Fibroblast of skin of back (primary cell): ENCODE results near the gene ZNF804B. TPM values are rescaled to one million over a fixed set of nuclear protein-coding genes. Genes with fewer than 3 reads are reported as not detected.

Source experiments
- DNase-seq: peaks from one replicate; pipeline ENCODE4 v3.0.0-alpha.2; 2013
- polyA plus RNA-seq, 2 experiments: library from polyadenylated mRNA; unstranded; fragments of 120-200 nt; gene quantifications; one replicate each; pipeline ENCODE4 v1.2.1, GENCODE V29; 2013; ENCODE audit not compliant: insufficient read length in 2 of 2

ZNF804B gene
- polyA plus RNA-seq (2013, experiment 1 of 2; ENCODE audit: insufficient read length), result not detected
- polyA plus RNA-seq (2013, experiment 2 of 2; ENCODE audit: insufficient read length), result not detected

DNA sequence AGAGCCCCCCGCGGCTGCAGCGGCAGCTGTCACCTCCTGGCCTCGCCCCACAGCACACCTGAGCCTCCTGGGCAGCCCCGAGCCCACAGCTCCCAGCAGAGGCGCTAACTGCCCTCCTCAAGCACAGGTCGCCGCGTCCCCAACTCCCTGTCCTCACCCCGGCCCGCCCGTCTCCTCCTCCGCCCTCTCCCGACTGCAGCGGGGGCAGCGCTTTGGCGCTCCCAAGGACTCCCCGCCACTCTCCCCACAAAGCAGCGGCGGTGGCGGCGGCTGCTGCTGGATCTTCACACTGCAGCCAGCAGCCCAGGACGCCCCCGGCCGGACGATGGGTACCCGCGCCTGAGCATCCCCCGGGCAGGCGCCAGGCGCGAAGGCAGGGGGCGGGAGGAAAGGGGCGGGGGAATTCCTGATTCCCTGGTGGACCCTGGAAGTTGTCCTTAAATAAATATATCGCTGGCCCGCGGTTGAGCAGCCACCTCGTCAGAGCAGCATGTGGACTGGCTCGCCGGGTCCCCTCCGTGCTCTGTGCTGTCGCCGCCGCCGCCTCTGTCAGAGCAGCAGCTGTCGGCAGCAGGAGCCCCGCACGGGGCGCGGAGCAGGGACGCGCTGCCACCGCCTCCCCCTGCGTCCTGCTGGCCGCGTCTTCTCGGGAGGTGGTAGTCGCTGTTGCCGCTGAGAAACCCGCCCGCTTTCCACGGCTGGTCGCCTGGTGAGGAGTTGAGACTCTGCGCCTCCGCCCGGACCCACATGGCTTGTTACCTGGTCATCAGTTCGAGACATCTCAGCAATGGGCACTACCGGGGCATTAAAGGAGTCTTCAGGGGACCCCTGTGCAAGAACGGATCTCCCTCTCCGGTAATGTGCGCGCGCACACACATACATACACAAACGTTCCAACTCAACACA is at the start of gene ZNF804B:
ZNF804B (plus strand) TSS at position 471 of the 906 bp plus-strand sequence; CDS start at position 748, 277 bp downstream.
- DNase-seq, result peak; percentile 3

DNA sequence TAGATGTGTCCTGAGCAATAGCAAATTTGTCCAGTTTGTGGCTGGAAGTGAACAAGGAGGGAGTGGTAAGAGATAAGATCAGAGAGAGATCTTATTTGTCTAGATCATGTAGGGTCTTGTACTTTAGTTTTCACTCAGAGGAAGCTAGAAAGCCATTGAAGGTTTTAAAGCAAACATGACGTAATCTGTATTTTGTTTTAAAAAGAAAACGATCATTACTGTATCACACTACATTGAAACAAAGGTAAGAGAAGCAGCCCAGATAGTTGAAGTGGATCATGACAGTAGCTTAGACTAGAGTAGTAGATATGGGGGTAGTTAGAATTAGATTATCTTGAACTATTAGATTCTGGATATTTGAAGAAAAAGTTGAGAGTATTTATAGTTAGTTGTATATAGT is 23.6 kb upstream of the ZNF804B start:
- no peak for DNase-seq

DNA sequence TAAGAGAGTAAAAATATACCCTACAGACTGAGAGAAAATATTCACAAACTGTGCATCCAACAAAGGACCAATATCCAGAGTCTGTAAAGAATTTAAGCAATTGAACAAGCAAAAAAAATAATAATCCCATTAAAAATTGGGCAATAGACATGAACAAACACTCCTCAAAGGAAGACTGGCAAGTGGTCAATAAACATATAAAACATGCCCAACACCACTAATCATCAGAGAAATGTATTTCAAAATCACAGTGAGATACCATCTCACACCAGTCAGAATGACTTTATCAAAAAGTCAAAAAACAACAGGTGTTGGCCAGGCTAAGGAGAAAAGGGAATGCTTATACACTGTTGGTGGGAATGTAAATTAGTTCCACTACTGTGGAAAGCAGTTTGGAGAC is 21.9 kb upstream of the ZNF804B start:
- no peak for DNase-seq

DNA sequence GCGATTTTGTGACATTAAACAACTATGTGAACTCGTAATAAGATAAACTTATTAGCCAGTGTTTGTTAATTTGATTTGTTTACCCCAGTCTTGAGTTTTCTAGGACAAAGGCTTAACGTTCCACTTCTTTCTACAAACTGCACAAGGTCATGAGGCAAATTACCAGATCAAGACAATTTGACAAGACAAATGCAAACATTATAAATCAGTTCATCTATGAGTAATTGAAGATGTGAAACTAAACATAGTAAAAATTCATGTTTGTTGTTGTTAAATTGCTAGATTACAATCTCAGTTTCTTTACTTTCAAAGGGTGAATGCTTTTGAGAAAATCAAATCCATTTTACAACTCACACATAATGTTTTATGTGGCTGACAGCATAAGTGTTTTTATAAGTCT is 13.4 kb upstream of the ZNF804B start:
- no peak for DNase-seq

DNA sequence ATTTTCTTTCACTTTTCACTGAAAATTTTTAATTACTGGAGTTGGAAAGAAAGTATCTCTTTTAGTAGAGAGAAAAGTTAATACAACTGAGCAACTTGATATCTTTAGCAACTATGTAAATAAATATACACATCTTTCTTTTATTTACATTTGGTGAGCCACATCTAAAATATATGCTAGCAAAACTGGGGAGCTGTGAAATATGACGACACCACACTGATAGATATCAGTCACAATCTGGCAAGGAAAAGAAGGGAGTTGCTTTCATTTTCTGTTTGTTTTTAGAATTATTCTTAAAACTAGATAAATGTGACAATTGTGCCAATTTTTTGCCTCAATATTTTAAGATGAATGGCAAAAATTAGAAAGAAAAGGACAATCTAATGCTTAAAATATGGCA is 2.7 kb upstream of the ZNF804B start:
- no peak for DNase-seq

DNA sequence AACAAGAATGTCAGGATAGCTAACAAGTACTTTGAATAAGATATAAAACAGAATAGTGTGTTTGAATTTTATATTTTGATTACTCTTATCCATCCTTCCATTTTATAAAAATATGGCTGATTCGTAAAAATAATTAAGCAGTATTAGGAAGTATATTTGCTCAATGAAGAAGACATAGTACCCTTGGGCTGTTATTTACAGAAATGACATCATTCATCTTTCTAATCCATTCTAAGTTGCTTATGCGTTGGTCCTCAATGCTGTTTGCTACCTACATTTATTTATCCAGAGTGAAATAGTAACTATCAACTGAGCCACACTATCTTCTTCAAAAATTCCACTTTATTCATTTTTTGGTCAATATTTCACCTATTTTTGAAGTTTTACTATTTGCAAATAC is 2.1 kb upstream of the ZNF804B start:
- DNase-seq, result no peak

DNA sequence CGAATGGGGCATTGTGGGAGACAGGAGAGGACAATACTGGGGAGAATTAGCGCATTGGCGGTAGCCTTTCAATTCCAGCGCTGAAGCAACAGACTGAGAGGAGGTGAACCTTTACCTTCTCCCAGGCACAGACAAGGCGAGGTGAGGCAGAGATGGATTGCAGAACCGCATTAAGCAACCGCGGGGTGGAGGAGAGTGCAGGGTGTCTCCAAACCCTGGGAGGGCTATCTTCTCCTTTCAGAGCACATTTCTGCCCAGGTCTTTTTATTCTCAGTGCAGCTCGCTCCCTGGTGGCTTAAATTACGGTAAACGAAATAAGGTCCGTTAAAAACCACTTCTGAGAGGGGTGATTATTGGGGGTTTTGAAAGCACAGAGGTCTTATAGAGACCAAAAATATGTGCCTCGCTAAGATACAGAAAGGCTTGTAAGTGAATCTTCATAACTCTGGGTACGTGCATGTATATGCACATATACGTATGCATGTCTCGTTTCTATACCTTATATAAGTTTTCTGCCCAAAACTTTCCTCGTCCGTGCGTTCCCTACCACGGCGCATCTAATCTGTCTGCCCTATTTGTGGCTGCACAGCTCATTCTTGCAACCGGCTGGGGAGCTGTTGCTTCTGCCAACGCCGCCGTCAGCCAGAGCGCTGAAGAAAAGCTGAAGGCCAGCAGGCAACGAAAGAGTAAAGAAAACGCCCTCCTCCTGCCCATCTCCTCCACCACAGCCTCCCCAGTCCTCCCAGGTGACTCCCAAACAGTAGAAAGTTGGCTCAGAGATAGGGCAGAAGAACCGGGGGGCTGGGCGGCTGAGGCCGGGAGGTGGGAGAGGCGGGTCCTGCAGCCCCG is 895 bp upstream of the ZNF804B start:
- DNase-seq, result peak; percentile 36

DNA sequence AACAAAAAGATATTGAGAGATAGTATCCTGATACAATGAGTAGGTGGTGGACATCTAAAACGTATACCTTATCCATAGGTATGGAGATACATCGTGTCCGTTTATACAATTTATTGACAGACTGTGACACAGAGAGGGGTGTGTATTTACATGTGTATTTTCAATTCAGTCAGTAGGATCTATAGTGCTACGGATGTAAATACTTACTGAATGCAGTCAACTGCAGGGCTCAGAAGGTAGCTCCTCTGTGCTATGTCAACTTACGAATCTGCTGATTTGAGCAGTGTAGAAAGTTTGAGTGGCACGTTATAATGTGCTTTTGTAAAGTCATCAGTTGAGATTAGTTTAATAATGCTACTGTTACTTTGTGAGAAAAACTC is 626 bp downstream of the ZNF804B start:
- DNase-seq, result no peak

DNA sequence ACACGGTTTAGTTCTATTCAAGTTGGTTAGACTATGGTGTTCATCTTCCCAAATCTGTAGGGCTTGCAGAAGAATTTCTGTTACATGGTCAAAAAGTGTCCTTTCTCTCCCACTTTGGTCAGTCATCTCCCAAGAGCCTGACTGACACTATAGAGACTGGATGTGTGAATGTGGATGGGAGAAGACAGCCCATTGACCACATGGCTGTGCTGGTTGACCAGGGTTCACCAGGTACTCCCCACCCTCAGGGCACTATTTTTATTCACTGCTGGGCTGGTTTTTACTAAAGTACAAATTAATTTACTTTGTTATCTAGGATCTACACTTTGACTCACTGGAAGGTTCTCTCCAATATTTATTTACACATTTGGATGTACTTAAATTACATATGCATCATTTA is 2.3 kb downstream of the ZNF804B start:
- DNase-seq, result no peak

DNA sequence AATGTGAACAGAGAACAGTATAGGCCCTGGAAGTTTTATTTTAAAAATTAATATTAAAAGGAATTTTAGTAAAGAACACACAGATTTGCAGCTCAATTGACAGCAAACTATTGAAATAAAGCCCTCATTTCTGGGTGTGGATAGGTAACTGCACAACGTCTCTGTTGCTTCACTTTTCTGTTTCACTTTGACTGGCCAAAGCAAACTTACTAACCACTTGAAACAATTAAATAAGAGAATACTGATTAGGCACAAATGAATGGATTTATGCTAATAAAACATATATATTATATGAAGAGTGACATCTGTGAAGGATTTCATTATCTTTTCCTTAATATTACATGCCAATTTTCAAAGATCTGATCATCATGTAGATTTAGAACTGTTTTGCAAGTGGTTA is 11.9 kb downstream of the ZNF804B start:
- no peak for DNase-seq

DNA sequence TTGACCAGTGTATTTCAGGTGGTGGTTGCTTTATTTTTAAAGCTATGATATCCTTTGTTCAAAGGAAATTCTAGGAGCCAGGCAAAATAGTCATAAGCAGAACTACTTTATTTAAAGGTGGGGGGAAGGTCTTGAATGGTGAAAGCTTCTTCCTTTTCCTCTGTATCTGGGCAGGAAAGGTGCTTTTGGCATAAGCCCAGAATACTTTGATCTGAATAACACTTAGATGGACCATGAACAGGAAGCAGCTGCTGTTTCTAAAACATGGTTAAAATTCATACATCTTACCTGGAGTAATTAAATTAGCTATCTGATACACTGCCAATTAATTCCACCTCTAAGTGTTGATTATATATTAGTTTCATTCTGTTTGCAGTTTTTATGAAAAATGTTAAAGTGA is 13.3 kb downstream of the ZNF804B start:
- DNase-seq, result no peak

DNA sequence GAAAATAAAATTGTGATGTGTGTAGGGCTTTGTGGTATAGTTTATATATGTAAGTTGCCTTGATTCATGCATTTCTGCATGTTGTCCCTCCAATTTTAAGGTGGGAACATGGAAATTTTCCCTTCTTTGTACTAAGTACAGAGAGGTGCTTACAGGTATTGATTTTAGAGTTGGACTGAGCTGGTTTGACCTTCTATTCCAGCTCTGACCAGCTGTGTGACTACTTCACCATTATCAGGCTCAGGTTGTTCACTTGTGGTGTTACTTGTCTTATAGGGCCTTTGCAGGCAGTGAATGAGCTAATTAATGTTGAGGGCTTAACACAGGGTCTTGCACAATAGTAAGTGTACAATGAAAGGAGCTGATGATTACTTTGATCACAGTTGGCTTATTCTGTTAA is 16.3 kb downstream of the ZNF804B start:
- DNase-seq, result no peak

DNA sequence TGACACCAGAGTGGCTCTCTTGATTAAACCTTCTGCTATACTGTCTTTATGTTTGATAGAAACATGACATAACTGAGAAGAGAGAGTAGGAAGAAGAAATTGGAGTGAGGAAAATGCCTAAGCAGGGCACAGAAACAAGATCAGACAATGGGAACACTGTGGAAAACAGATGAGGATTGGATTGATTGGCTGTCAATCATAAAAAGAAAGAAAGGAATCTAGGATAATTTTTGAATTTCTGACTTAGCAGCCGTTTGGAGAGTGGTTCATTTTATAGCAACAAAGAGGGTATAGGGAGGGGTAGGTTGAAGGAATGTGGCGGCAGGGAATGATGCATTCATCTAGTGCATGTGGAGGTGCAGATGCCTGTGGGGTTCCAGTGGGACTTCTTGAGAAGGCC is 28.3 kb downstream of the ZNF804B start:
- no peak for DNase-seq

DNA sequence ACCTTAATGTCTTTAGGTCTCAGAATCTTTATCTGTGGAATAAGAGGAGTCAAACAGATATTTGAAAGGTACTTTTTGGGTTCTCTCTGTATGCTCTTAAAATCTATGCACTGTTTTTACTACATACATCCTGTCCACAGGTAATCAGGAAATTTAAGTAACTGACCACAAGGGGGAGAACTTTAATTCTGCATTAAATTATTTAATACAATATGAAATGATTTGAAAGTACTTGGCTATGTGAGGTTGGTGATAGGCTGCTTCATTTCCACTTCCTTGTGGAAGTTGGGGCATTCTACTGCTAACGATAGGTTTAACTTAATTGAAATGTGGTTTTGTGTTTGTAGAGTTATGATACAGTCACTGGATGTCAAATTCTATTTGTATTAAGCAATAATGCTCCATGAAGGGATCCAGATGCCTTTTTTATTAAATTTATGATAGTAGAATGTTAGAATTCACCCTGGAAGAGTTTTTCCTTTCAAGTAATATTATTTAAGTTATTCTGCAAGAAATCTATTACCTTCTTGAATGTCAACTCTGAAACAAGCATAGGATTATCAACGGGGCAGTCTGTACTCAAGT is 30.1 kb downstream of the ZNF804B start:
- peak; percentile 21 for DNase-seq

DNA sequence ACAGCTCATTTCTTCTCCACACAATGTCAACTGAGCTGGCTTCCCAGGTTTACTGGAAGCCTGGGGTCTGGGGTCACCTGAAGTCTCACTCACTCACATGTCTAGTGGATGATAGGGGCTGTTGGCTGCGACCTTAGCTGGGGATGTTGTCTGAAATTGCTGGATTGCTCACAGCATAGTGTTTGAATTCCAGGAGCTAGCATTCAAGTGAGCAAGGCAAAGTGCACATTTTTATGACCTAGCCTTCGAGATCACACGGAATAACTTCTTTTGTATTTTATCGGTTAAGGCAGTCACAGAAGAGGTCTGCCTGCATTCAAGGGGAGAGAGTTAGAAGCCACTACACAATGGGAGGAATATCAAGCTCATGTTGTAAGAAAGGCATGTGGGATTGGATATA is 32.4 kb downstream of the ZNF804B start:
- DNase-seq, result no peak

DNA sequence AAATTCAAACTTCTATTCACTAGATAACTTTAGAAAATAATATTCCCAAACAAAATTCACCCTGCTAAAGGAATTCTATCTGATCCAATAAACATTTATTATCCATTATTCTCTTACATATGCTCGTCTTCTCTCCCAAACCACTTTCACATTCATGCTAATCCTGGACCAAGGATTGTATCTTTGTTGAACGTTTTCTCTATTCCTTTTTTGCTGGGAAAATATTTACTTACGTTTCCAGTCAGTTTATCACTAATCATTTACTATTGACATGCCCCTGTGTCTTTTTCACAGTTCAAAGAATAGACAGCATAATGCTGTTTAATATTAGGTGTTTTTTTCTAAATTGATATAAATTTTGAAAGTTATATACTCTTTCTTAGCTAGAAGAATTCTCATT is 32.9 kb downstream of the ZNF804B start:
- no peak for DNase-seq

DNA sequence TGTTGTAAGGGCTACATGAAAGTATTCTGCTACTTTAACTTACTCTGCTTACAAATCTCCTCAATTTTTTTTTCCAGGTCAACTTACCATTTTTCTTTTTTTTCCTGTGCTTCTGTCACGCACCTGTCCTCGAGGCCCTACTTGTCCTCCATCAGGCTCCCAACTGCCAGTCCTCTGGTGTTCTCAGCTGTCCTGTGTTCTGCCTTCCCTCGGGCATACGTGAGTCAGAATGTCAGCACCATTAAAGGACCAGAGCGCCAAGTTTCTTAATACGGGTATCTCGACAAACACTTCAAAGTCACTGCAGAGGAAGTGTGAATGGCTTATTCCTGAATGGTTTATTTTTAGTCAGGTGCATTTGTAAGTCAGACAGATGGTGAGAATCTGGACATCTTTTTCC is 36.1 kb downstream of the ZNF804B start, which contains the start of gene TEX47:
TEX47 (minus strand) TSS at position 185 of the 400 bp plus-strand sequence. CDS start 795 bp downstream, outside the sequence.
- DNase-seq, result no peak

DNA sequence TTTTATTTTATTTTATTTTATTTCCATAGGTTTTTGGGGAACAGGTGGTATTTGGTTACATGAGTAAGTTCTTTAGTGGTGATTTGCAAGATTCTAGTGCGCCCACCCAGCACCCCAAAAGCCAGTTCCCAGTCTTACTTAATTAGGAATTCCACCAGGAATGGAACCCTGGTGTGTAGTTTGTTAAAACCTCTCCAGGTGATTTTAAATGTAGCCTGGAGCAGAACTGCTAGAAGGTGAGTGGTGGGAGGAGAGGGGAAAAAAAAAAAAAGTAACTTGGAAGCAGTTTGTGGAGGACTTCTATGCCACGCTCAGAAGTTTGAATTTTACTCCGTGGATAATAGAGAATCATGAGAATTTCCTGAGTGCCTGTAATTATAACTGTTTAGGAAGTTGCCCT is 41.5 kb downstream of the ZNF804B start:
- no peak for DNase-seq

DNA sequence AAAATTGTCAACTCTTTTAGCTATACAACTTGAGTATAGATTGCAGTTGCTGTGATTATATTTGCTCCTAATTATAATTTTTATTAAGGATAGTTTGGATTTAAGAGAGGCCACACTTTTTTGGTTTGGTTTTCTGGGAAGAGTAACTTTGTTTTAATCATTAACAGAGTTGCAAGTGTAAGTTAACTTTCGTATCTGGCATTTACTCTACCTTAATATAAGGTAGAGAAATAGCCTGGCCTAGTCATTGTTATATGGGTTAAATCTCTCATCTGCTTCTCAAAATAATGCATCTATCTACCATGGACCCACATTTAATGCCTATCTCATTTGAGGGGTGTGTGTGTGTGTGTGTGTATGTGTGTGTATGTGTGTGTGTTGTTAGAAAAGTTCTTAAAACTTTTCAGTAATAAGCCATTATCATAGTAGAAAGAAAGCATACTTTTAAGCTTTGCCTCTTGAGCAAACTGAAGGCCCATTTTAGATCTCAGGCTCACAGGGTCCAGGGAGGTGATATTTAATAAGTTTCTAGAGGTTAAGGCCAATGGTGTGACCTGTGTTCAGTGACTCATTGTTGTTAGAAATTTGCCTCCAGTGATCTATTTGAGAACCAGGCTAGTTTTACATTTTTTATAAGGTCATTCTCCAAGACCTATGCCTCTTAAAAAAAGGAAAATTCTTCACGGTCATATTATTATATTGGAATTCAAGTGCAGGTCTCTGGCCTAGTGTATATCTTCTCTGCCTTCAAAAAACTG is 47.0 kb downstream of the ZNF804B start:
- no peak for DNase-seq

DNA sequence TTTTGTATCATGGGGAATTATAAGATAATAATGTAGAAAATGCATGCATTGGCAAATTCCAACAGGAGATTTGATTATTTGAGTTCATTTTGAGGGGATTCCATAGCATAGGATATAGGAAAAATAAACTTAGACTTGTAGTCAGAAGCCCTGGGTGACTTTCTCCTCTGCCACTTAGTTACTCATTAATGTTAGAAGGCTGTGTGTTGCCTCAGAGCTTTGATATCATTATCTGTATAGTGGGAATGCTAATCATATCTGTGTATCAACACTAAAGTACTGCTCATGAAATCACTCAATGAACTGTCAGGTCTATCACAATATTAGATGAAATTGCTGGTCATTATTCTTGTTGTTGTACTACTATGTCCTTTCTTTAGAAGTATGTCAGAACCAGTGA is 59.1 kb downstream of the ZNF804B start:
- DNase-seq, result no peak

DNA sequence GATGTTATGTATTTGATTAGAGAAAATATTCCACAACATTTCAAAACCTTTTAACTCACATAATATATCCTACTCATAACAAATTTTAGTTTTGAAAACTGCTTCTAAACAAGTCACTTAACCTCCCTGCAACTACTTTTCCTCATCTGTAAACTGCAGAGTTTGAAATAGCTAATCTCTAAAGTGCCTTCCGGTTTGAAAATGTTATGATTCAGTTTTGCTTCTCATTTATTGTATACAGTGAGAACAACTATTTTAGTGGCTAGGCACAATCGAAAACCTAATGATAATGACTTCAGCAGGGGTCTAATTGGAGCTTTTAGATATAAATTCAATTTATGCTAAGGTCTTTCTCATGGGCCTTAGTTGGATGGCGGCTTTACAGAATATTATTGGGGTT is 66.7 kb downstream of the ZNF804B start:
- DNase-seq, result no peak

DNA sequence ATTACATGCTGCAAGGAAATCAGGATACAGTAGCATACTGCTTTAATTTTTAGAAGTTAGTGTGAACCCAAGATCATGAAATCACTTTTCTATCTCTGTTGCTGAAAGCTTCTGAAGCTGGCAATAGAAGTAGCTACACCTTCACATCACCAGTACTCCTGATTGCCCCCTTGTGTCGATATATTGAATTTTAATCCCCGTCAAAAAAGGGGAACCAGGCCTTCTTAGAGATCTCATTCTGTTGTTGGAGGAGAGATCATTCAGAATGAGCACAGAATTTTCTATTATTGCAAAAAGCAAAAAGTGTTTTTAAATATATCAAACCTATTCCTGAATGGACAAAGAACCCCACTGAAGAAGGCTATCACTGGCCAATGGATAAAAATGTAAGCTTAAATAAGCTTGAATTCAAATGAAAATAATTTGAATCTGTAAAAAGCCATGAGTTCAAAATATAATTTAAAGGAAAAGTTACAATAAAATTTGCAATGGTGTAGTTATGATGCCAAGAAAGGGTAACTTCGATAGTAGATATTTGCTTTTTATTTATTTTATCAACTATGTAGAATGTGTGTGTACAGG is 75.7 kb downstream of the ZNF804B start:
- DNase-seq, result peak; percentile 27
